HG03575 (cell line): ENCODE results near the gene TTLL10.
"Not testable (repeated sequence)": the region's sequence is repeated elsewhere in the genome, so short reads cannot be mapped to it uniquely, and the experiment has no call there.

Source experiments
- ATAC-seq: cut with Tn5 transposase; IDR thresholded peaks from one replicate; pipeline ENCODE4 v1.9.1; 2021; ENCODE audit not compliant: unreplicated experiment, insufficient number of reproducible peaks, low FRiP score; ENCODE audit errors: extremely low read depth

Gene TTLL10

GRCh38 chr1:1181129-1181937, 7.7 kb downstream of the TTLL10 start:
- ATAC-seq = no peak

- ATAC-seq = no peak
Observed at GRCh38 chr1:1181938-1182410, 8.3 kb downstream of the TTLL10 start.

GRCh38 chr1:1182491-1183220, 9.0 kb downstream of the TTLL10 start:
- no peak for ATAC-seq

- ATAC-seq = no peak
Observed at GRCh38 chr1:1183221-1183747, 9.6 kb downstream of the TTLL10 start.

GRCh38 chr1:1183833-1184775, 10.4 kb downstream of the TTLL10 start:
- ATAC-seq = no peak

- ATAC-seq = no peak
Observed at GRCh38 chr1:1185101-1185765, 11.6 kb downstream of the TTLL10 start.

GRCh38 chr1:1187938-1188337, 14.3 kb downstream of the TTLL10 start:
- no peak for ATAC-seq

GRCh38 chr1:1189111-1189510, 15.4 kb downstream of the TTLL10 start:
- ATAC-seq = no peak

GRCh38 chr1:1191734-1192133, 18.1 kb downstream of the TTLL10 start:
- no peak for ATAC-seq

GRCh38 chr1:1194723-1195122, 21.0 kb downstream of the TTLL10 start:
- no peak for ATAC-seq

GRCh38 chr1:1195726-1196125, 22.0 kb downstream of the TTLL10 start:
- ATAC-seq = not testable (repeated sequence)

GRCh38 chr1:1196431-1197187, 22.9 kb downstream of the TTLL10 start:
- ATAC-seq = no peak

- ATAC-seq = no peak
Observed at GRCh38 chr1:1197188-1197500, 23.5 kb downstream of the TTLL10 start.

- no peak for ATAC-seq
Observed at GRCh38 chr1:1197551-1198422, 24.1 kb downstream of the TTLL10 start.

GRCh38 chr1:1198423-1199140, 24.9 kb downstream of the TTLL10 start:
- no peak for ATAC-seq

- ATAC-seq = no peak
Observed at GRCh38 chr1:1199141-1199960, 25.7 kb downstream of the TTLL10 start.
